Glutamatergic neuron (in vitro differentiated cells): ENCODE results near the gene EPB41L2. TPM values are rescaled to one million over a fixed set of nuclear protein-coding genes. Genes with fewer than 3 reads are reported as not detected.

ENCODE experiments used
- DNase-seq: peaks from one replicate; pipeline ENCODE4 v3.0.0; 2022
- H3K27ac Mint-ChIP-seq: one replicate; pipeline ENCODE4 v1.8.0; 2020; ENCODE audit warnings: mild to moderate bottlenecking, mixed read lengths, inconsistent platforms; ENCODE audit not compliant: unreplicated experiment
- H3K27me3 Mint-ChIP-seq: one replicate; pipeline ENCODE4 v1.8.0; 2020; ENCODE audit warnings: mild to moderate bottlenecking, moderate library complexity, mixed read lengths, inconsistent platforms; ENCODE audit not compliant: unreplicated experiment
- H3K36me3 Mint-ChIP-seq: one replicate; pipeline ENCODE4 v1.8.0; 2020; ENCODE audit warnings: mild to moderate bottlenecking, mixed read lengths, inconsistent platforms; ENCODE audit not compliant: unreplicated experiment
- H3K4me1 Mint-ChIP-seq: one replicate; pipeline ENCODE4 v1.8.0; 2020; ENCODE audit warnings: mild to moderate bottlenecking, low read depth, mixed read lengths, inconsistent platforms; ENCODE audit not compliant: unreplicated experiment
- H3K4me3 Mint-ChIP-seq: one replicate; pipeline ENCODE4 v1.8.0; 2020; ENCODE audit warnings: mild to moderate bottlenecking, mixed read lengths, inconsistent platforms; ENCODE audit not compliant: unreplicated experiment
- H3K9me3 Mint-ChIP-seq: one replicate; pipeline ENCODE4 v1.8.0; 2020; ENCODE audit warnings: mild to moderate bottlenecking, moderate library complexity, mixed read lengths, inconsistent platforms; ENCODE audit not compliant: unreplicated experiment
- CTCF ChIP-seq: fragments of 200-600 bp; sonication (generic); IDR thresholded peaks from one replicate; pipeline ENCODE4 v1.5.0; 2021; ENCODE audit not compliant: partially characterized antibody, unreplicated experiment
- total RNA-seq: library from RNA; stranded (reverse); fragmentation: NEBNext Ultra II Directional; extraction: Animal tissue kit (Norgen Biotek cat#: 25700); gene quantifications from one replicate; pipeline ENCODE4 v1.2.1, GENCODE V29; 2021; ENCODE audit not compliant: unreplicated experiment

The EPB41L2 gene
- total RNA-seq, 1 donor from 2014 or later, result 36.2 TPM

GRCh38 chr6:131037194-131037897 is 25.7 kb downstream of the EPB41L2 start:
- no peaks in the 10 kb centered on the region for H3K36me3 Mint-ChIP-seq
- peaks cover 4% of the 10 kb centered on the region for H3K4me1 Mint-ChIP-seq
- no peaks in the 10 kb centered on the region for H3K27me3 Mint-ChIP-seq
- no peak for TF ChIP-seq CTCF
- no peak overlapping the region for H3K4me3 Mint-ChIP-seq
- no peak for DNase-seq
- H3K27ac Mint-ChIP-seq, result no peak overlapping the region
- H3K9me3 Mint-ChIP-seq, result peaks cover 2% of the 10 kb centered on the region

GRCh38 chr6:131036601-131037000 is 26.4 kb downstream of the EPB41L2 start:
- no peak for DNase-seq
- Mint-ChIP-seq H3K27me3 (no peaks in the 10 kb centered on the region), H3K4me1 (peaks cover 2% of the 10 kb centered on the region), H3K9me3 (peaks cover 2% of the 10 kb centered on the region), H3K4me3 (no peak overlapping the region), H3K27ac (no peak overlapping the region), H3K36me3 (no peaks in the 10 kb centered on the region)
- TF ChIP-seq CTCF, result no peak

GRCh38 chr6:131036143-131036542 is 26.9 kb downstream of the EPB41L2 start:
- Mint-ChIP-seq H3K36me3 (no peaks in the 10 kb centered on the region), H3K4me1 (no peaks in the 10 kb centered on the region), H3K4me3 (no peak overlapping the region), H3K9me3 (peaks cover 2% of the 10 kb centered on the region), H3K27ac (no peak overlapping the region), H3K27me3 (no peaks in the 10 kb centered on the region)
- TF ChIP-seq CTCF, result no peak
- DNase-seq, result no peak

- no peaks in the 10 kb centered on the region for H3K27me3 Mint-ChIP-seq
- no peak for TF ChIP-seq CTCF
- no peaks in the 10 kb centered on the region for H3K36me3 Mint-ChIP-seq
- no peak overlapping the region for H3K27ac Mint-ChIP-seq
- no peaks in the 10 kb centered on the region for H3K4me1 Mint-ChIP-seq
- H3K9me3 Mint-ChIP-seq, result no peaks in the 10 kb centered on the region
- H3K4me3 Mint-ChIP-seq, result no peak overlapping the region
- DNase-seq, result no peak
These were observed 27.5 kb downstream of the EPB41L2 start for GRCh38 chr6:131035582-131035981.

- no peak overlapping the region for H3K4me3 Mint-ChIP-seq
- H3K27me3 Mint-ChIP-seq, result no peaks in the 10 kb centered on the region
- no peaks in the 10 kb centered on the region for H3K36me3 Mint-ChIP-seq
- no peak for DNase-seq
- H3K27ac Mint-ChIP-seq, result no peak overlapping the region
- no peaks in the 10 kb centered on the region for H3K4me1 Mint-ChIP-seq
- no peaks in the 10 kb centered on the region for H3K9me3 Mint-ChIP-seq
- no peak for TF ChIP-seq CTCF
These were observed 29.4 kb downstream of the EPB41L2 start for GRCh38 chr6:131033631-131034030.
